ENCODE measurements around the gene OPTC. TPM values are rescaled to one million over a fixed set of nuclear protein-coding genes. Genes with fewer than 3 reads are reported as not detected.
"Not testable (repeated sequence)": the region's sequence is repeated elsewhere in the genome, so short reads cannot be mapped to it uniquely, and the experiment has no call there.

The OPTC gene
- total and polyA plus RNA-seq, 8 donors: not detected

- H3K4me1 ChIP-seq: peaks cover 29 to 60% (median 46%) of the 10 kb centered on the region in 4 donors
- H3K4me3 ChIP-seq: no peak overlapping the region
- no peaks in the 10 kb centered on the region for H3K27me3 ChIP-seq
- DNase-seq: no peak
- intact Hi-C loops (cut with DNase I; ENCODE audit: low total_unique reads): no loop called here
- no peaks in the 10 kb centered on the region for H3K36me3 ChIP-seq
- TF ChIP-seq EP300 (IDR thresholded peaks at IDR 0.05): no peak
- TF ChIP-seq CTCF (IDR thresholded peaks at IDR 0.05): no peak
- no peak for TF ChIP-seq POLR2AphosphoS5 (IDR thresholded peaks at IDR 0.05)
- no peak for TF ChIP-seq POLR2A (IDR thresholded peaks at IDR 0.05)
- H3K9me3 ChIP-seq: no peaks in the 10 kb centered on the region
- WGBS, 5 donors: 63 to 73% (median 70%) methylated on average over 5 of the region's 5 CpGs
- no peak overlapping the region for H3K27ac ChIP-seq
Measured at GRCh38 chr1:203516906-203517305, 23.0 kb downstream of the OPTC start.

GRCh38 chr1:203517426-203518110 lies 23.6 kb downstream of the OPTC start:
- H3K36me3 ChIP-seq: no peaks in the 10 kb centered on the region
- H3K27me3 ChIP-seq: no peaks in the 10 kb centered on the region
- intact Hi-C loops (cut with DNase I; ENCODE audit: low total_unique reads): no loop called here
- H3K9me3 ChIP-seq: no peaks in the 10 kb centered on the region
- H3K4me3 ChIP-seq: no peak overlapping the region
- DNase-seq: no peak
- H3K4me1 ChIP-seq: peaks cover 24 to 60% (median 46%) of the 10 kb centered on the region in 4 donors
- 86 to 93% (median 89%) methylated on average over 10 to 11 of the region's 11 CpGs for WGBS, 5 donors
- no peak overlapping the region for H3K27ac ChIP-seq
- TF ChIP-seq CTCF (IDR thresholded peaks at IDR 0.05): no peak
- no peak for TF ChIP-seq POLR2A (IDR thresholded peaks at IDR 0.05)
- no peak for TF ChIP-seq POLR2AphosphoS5 (IDR thresholded peaks at IDR 0.05)
- TF ChIP-seq EP300 (IDR thresholded peaks at IDR 0.05): no peak

- H3K9me3 ChIP-seq; intact Hi-C loops (cut with DNase I; ENCODE audit: low total_unique reads); H3K4me3 ChIP-seq; H3K36me3 ChIP-seq; H3K27ac ChIP-seq; H3K27me3 ChIP-seq; DNase-seq: not testable (repeated sequence)
- H3K4me1 ChIP-seq: peaks cover 19 to 59% (median 42%) of the 10 kb centered on the region in 4 donors
- WGBS, 5 donors: 85 to 99% (median 96%) methylated on average over 4 of the region's 4 CpGs
Measured at GRCh38 chr1:203518139-203518538, 24.2 kb downstream of the OPTC start.

GRCh38 chr1:203518541-203518940 lies 24.6 kb downstream of the OPTC start:
- Histone ChIP-seq H3K4me1 (peaks cover 15 to 58% (median 38%) of the 10 kb centered on the region in 4 donors), H3K9me3 (no peaks in the 10 kb centered on the region), H3K4me3 (no peak overlapping the region), H3K36me3 (no peaks in the 10 kb centered on the region), H3K27ac (no peak overlapping the region), H3K27me3 (no peaks in the 10 kb centered on the region)
- intact Hi-C loops (cut with DNase I; ENCODE audit: low total_unique reads): no loop called here
- no peak for DNase-seq
- TF ChIP-seq POLR2AphosphoS5 (IDR thresholded peaks at IDR 0.05) (no peak), EP300 (IDR thresholded peaks at IDR 0.05) (no peak), CTCF (IDR thresholded peaks at IDR 0.05) (no peak), POLR2A (IDR thresholded peaks at IDR 0.05) (no peak)
- WGBS, 5 donors: 90 to 95% (median 93%) methylated on average over 7 of the region's 7 CpGs

Measured in stomach (tissue), 9 donors.